ENCODE measurements around the gene NOP16. TPM values are rescaled to one million over a fixed set of nuclear protein-coding genes. Genes with fewer than 3 reads are reported as not detected.

The NOP16 gene
- total RNA-seq, 1 experiment from 2014 or later = 19.8 TPM

GRCh38 chr5:176407456-176408251 lies 19.3 kb upstream of the NOP16 start:
- H3K27me3 ChIP-seq (ENCODE audit: low read length) = no peaks in the 10 kb centered on the region
- no peak overlapping the region for H2AFZ ChIP-seq (ENCODE audit: low read length)
- H3K36me3 ChIP-seq (ENCODE audit: insufficient read depth, low read length) = 0 out of 2 replicates have a peak, but pooled peaks cover 4% of the 10 kb centered on the region
- 0 out of 2 replicates have a peak, but pooled peaks cover 5% of the 10 kb centered on the region for H3K79me2 ChIP-seq (ENCODE audit: low read length)
- H3K9ac ChIP-seq (ENCODE audit: low read length) = no peak overlapping the region
- no peaks in the 10 kb centered on the region for H3K4me1 ChIP-seq (ENCODE audit: low read length)
- no peak overlapping the region for H3K27ac ChIP-seq (ENCODE audit: low read length)
- no peak overlapping the region for H3K4me3 ChIP-seq (ENCODE audit: low read length)
- H4K20me1 ChIP-seq (ENCODE audit: insufficient read depth, low read depth, low read length) = no peaks in the 10 kb centered on the region
- no peak overlapping the region for H3K4me2 ChIP-seq (ENCODE audit: low read depth, low read length, poor library complexity, severe bottlenecking)
- no peak for DNase-seq
- H3K9me3 ChIP-seq (ENCODE audit: low read length) = no peaks in the 10 kb centered on the region
- no peaks in the 10 kb centered on the region for H3K9me2 ChIP-seq (replicated peaks; ENCODE audit: insufficient read depth, low read length)

- Histone ChIP-seq H2AFZ (ENCODE audit: low read length) (no peak overlapping the region), H3K4me3 (ENCODE audit: low read length) (no peak overlapping the region), H3K4me2 (ENCODE audit: low read depth, low read length, poor library complexity, severe bottlenecking) (no peak overlapping the region), H3K36me3 (ENCODE audit: insufficient read depth, low read length) (0 out of 2 replicates have a peak, but pooled peaks cover 4% of the 10 kb centered on the region), H3K4me1 (ENCODE audit: low read length) (no peaks in the 10 kb centered on the region), H4K20me1 (ENCODE audit: insufficient read depth, low read depth, low read length) (no peaks in the 10 kb centered on the region), H3K27me3 (ENCODE audit: low read length) (no peaks in the 10 kb centered on the region), H3K79me2 (ENCODE audit: low read length) (no peaks in the 10 kb centered on the region), H3K9ac (ENCODE audit: low read length) (no peak overlapping the region), H3K9me2 (replicated peaks; ENCODE audit: insufficient read depth, low read length) (no peaks in the 10 kb centered on the region), H3K27ac (ENCODE audit: low read length) (no peak overlapping the region), H3K9me3 (ENCODE audit: low read length) (no peaks in the 10 kb centered on the region)
- DNase-seq = no peak
These were observed 18.1 kb upstream of the NOP16 start for GRCh38 chr5:176406436-176407052.

- H3K27me3 ChIP-seq (ENCODE audit: low read length) = no peaks in the 10 kb centered on the region
These were observed 17.4 kb upstream of the NOP16 start for GRCh38 chr5:176405656-176406435.

GRCh38 chr5:176401281-176402205 lies 13.1 kb upstream of the NOP16 start:
- no peaks in the 10 kb centered on the region for H3K4me1 ChIP-seq (ENCODE audit: low read length)
- H3K36me3 ChIP-seq (ENCODE audit: insufficient read depth, low read length) = no peaks in the 10 kb centered on the region
- no peak overlapping the region for H3K4me3 ChIP-seq (ENCODE audit: low read length)
- no peaks in the 10 kb centered on the region for H3K9me2 ChIP-seq (replicated peaks; ENCODE audit: insufficient read depth, low read length)
- H4K20me1 ChIP-seq (ENCODE audit: insufficient read depth, low read depth, low read length) = no peaks in the 10 kb centered on the region
- no peaks in the 10 kb centered on the region for H3K9me3 ChIP-seq (ENCODE audit: low read length)
- H2AFZ ChIP-seq (ENCODE audit: low read length) = no peak overlapping the region
- no peak overlapping the region for H3K27ac ChIP-seq (ENCODE audit: low read length)
- H3K27me3 ChIP-seq (ENCODE audit: low read length) = no peaks in the 10 kb centered on the region
- DNase-seq = no peak
- H3K4me2 ChIP-seq (ENCODE audit: low read depth, low read length, poor library complexity, severe bottlenecking) = no peak overlapping the region
- H3K79me2 ChIP-seq (ENCODE audit: low read length) = no peaks in the 10 kb centered on the region
- H3K9ac ChIP-seq (ENCODE audit: low read length) = no peak overlapping the region

More at GRCh38 chr5:176405656-176406435, 17.4 kb upstream of the NOP16 start:
- Histone ChIP-seq H3K9me2 (replicated peaks; ENCODE audit: insufficient read depth, low read length) (no peaks in the 10 kb centered on the region), H3K4me1 (ENCODE audit: low read length) (no peaks in the 10 kb centered on the region), H2AFZ (ENCODE audit: low read length) (no peak overlapping the region), H4K20me1 (ENCODE audit: insufficient read depth, low read depth, low read length) (no peaks in the 10 kb centered on the region), H3K9me3 (ENCODE audit: low read length) (no peaks in the 10 kb centered on the region), H3K4me3 (ENCODE audit: low read length) (no peak overlapping the region), H3K4me2 (ENCODE audit: low read depth, low read length, poor library complexity, severe bottlenecking) (no peak overlapping the region), H3K27ac (ENCODE audit: low read length) (no peak overlapping the region), H3K9ac (ENCODE audit: low read length) (no peak overlapping the region), H3K36me3 (ENCODE audit: insufficient read depth, low read length) (0 out of 2 replicates have a peak, but pooled peaks cover 4% of the 10 kb centered on the region), H3K79me2 (ENCODE audit: low read length) (no peaks in the 10 kb centered on the region)
- no peak for DNase-seq

- Histone ChIP-seq H3K27me3 (ENCODE audit: low read length) (no peaks in the 10 kb centered on the region), H2AFZ (ENCODE audit: low read length) (no peak overlapping the region), H3K9ac (ENCODE audit: low read length) (no peak overlapping the region), H3K79me2 (ENCODE audit: low read length) (no peaks in the 10 kb centered on the region), H3K4me2 (ENCODE audit: low read depth, low read length, poor library complexity, severe bottlenecking) (no peak overlapping the region), H3K36me3 (ENCODE audit: insufficient read depth, low read length) (no peaks in the 10 kb centered on the region), H3K4me1 (ENCODE audit: low read length) (no peaks in the 10 kb centered on the region), H3K4me3 (ENCODE audit: low read length) (no peak overlapping the region), H3K9me3 (ENCODE audit: low read length) (no peaks in the 10 kb centered on the region), H3K9me2 (replicated peaks; ENCODE audit: insufficient read depth, low read length) (no peaks in the 10 kb centered on the region), H4K20me1 (ENCODE audit: insufficient read depth, low read depth, low read length) (no peaks in the 10 kb centered on the region), H3K27ac (ENCODE audit: low read length) (no peak overlapping the region)
- DNase-seq = no peak
These were observed 12.2 kb upstream of the NOP16 start for GRCh38 chr5:176400382-176401156.

GRCh38 chr5:176397736-176398420 lies 9.5 kb upstream of the NOP16 start:
- H3K36me3 ChIP-seq (ENCODE audit: insufficient read depth, low read length) = no peaks in the 10 kb centered on the region
- H3K9me2 ChIP-seq (replicated peaks; ENCODE audit: insufficient read depth, low read length) = no peaks in the 10 kb centered on the region
- H3K4me2 ChIP-seq (ENCODE audit: low read depth, low read length, poor library complexity, severe bottlenecking) = no peak overlapping the region
- DNase-seq = no peak
- no peak overlapping the region for H2AFZ ChIP-seq (ENCODE audit: low read length)
- H3K9ac ChIP-seq (ENCODE audit: low read length) = no peak overlapping the region
- H3K4me3 ChIP-seq (ENCODE audit: low read length) = no peak overlapping the region
- H4K20me1 ChIP-seq (ENCODE audit: insufficient read depth, low read depth, low read length) = no peaks in the 10 kb centered on the region
- H3K79me2 ChIP-seq (ENCODE audit: low read length) = no peaks in the 10 kb centered on the region
- no peaks in the 10 kb centered on the region for H3K9me3 ChIP-seq (ENCODE audit: low read length)
- no peaks in the 10 kb centered on the region for H3K27me3 ChIP-seq (ENCODE audit: low read length)
- no peak overlapping the region for H3K27ac ChIP-seq (ENCODE audit: low read length)
- H3K4me1 ChIP-seq (ENCODE audit: low read length) = no peaks in the 10 kb centered on the region

GRCh38 chr5:176396330-176396729 lies 7.9 kb upstream of the NOP16 start:
- H3K9me2 ChIP-seq (replicated peaks; ENCODE audit: insufficient read depth, low read length) = no peaks in the 10 kb centered on the region
- no peak overlapping the region for H3K27ac ChIP-seq (ENCODE audit: low read length)
- no peak overlapping the region for H2AFZ ChIP-seq (ENCODE audit: low read length)
- no peak overlapping the region for H3K9ac ChIP-seq (ENCODE audit: low read length)
- no peak for DNase-seq
- H3K4me3 ChIP-seq (ENCODE audit: low read length) = no peak overlapping the region
- H3K36me3 ChIP-seq (ENCODE audit: insufficient read depth, low read length) = no peaks in the 10 kb centered on the region
- no peaks in the 10 kb centered on the region for H3K27me3 ChIP-seq (ENCODE audit: low read length)
- H3K9me3 ChIP-seq (ENCODE audit: low read length) = no peaks in the 10 kb centered on the region
- H3K79me2 ChIP-seq (ENCODE audit: low read length) = peaks cover under 1% of the 10 kb centered on the region; the same call in 1 of the 2 replicates
- no peak overlapping the region for H3K4me2 ChIP-seq (ENCODE audit: low read depth, low read length, poor library complexity, severe bottlenecking)
- H4K20me1 ChIP-seq (ENCODE audit: insufficient read depth, low read depth, low read length) = no peaks in the 10 kb centered on the region
- no peaks in the 10 kb centered on the region for H3K4me1 ChIP-seq (ENCODE audit: low read length)

Measured in Karpas-422 (cell line).